H1 (cell line): ENCODE data around the gene GNG12. TPM values are rescaled to one million over a fixed set of nuclear protein-coding genes. Genes with fewer than 3 reads are reported as not detected.

ENCODE experiments used
- BCL11A ChIP-seq, 2 experiments: IDR thresholded peaks; one replicate each; pipeline ENCODE4 v1.6.1; 2011; ENCODE audit warnings: low read depth in 2 of 2, low read length in 2 of 2, mild to moderate bottlenecking in 2 of 2
- JUND ChIP-seq: IDR thresholded peaks from 2 replicates; pipeline ENCODE4 v1.6.1; 2011; ENCODE audit warnings: mild to moderate bottlenecking, improper control_type of control experiment, low read length
- ZNF274 ChIP-seq: IDR thresholded peaks from 2 replicates; pipeline ENCODE4 v1.7.0; 2012; ENCODE audit warnings: low read length, borderline replicate concordance; ENCODE audit errors: extremely low read depth
- polyA plus RNA-seq, 7 experiments: library from polyadenylated mRNA; depleted of rRNA in 3 of 7; stranded (reverse) in 5 of 7; unstranded in 2 of 7; fragments of >200 nt in 5 of 7; fragments of 200-250 nt in 2 of 7; gene quantifications; 1 replicate in 5 of 7; 2 replicates in 1 of 7; 4 replicates in 1 of 7; pipeline versions ENCODE4 v1.2.1 to v1.2.3, GENCODE V29; 2011 to 2013; ENCODE audit warnings: missing spikeins in 2 of 7, mixed read lengths in 2 of 7
- total RNA-seq: library from RNA; stranded (reverse); fragmentation: NEBNext Ultra II Directional; extraction: Animal tissue kit (Norgen Biotek cat#: 25700); gene quantifications from 2 replicates; pipeline ENCODE4 v1.2.1, GENCODE V29; 2021

The GNG12 gene
- total and polyA plus RNA-seq, 2 of the 8 experiments (the other 6 are each of a cell fraction or from before 2014, with no cell fraction given) = 11.4 to 35.8 TPM

- TF ChIP-seq ZNF274 (no peak), JUND (no peak), BCL11A (IDR thresholded peaks at IDR 0.05; ENCODE audit: low read depth in 2 of 2, low read length in 2 of 2) (no peak)
- TF ChIP-seq, all 59 proteins: peak for 0
Observed at GRCh38 chr1:67780637-67781036, 52.6 kb downstream of the GNG12 start (continued).
